IPS-18c (cell line): ENCODE data around the gene KLF16.

Experiments used
- H3K4me3 ChIP-seq: 2 replicates; pipeline ENCODE4 v1.7.0; 2013; ENCODE audit warnings: low read depth, mild to moderate bottlenecking, low read length, moderate library complexity; ENCODE audit not compliant: insufficient read depth
- H3K9me3 ChIP-seq: one replicate; pipeline ENCODE4 v1.6.1; 2013; ENCODE audit warnings: mild to moderate bottlenecking, low read length, moderate library complexity; ENCODE audit not compliant: control insufficient read depth, insufficient read depth

Gene KLF16

GRCh38 chr19:1860821-1861598, 2.4 kb downstream of the KLF16 start:
- Histone ChIP-seq H3K9me3 (no peaks in the 10 kb centered on the region), H3K4me3 (peak overlapping the region; percentile 69)

GRCh38 chr19:1860042-1860775, 3.2 kb downstream of the KLF16 start:
- Histone ChIP-seq H3K9me3 (no peaks in the 10 kb centered on the region), H3K4me3 (peak overlapping the region; percentile 69)

- no peaks in the 10 kb centered on the region for H3K9me3 ChIP-seq
- peak overlapping the region; percentile 34 for H3K4me3 ChIP-seq
Observed at GRCh38 chr19:1859331-1859781, 4.0 kb downstream of the KLF16 start.

- no peaks in the 10 kb centered on the region for H3K9me3 ChIP-seq
- peak overlapping the region; percentile 34; the same call in 1 of the 2 replicates for H3K4me3 ChIP-seq
Observed at GRCh38 chr19:1858412-1859081, 4.8 kb downstream of the KLF16 start.

GRCh38 chr19:1857648-1858326, 5.6 kb downstream of the KLF16 start:
- Histone ChIP-seq H3K9me3 (no peaks in the 10 kb centered on the region), H3K4me3 (peak overlapping the region; percentile 57)

- Histone ChIP-seq H3K9me3 (no peaks in the 10 kb centered on the region), H3K4me3 (peak overlapping the region; percentile 57)
Observed at GRCh38 chr19:1856698-1857603, 6.4 kb downstream of the KLF16 start.

- no peaks in the 10 kb centered on the region for H3K9me3 ChIP-seq
- H3K4me3 ChIP-seq: peak overlapping the region; percentile 57
Observed at GRCh38 chr19:1856345-1856697, 7.1 kb downstream of the KLF16 start.

- no peak overlapping the region; the same call in none of the 2 replicates for H3K4me3 ChIP-seq
- H3K9me3 ChIP-seq: no peaks in the 10 kb centered on the region
Observed at GRCh38 chr19:1855828-1856255, 7.5 kb downstream of the KLF16 start.

GRCh38 chr19:1855040-1855827, 8.1 kb downstream of the KLF16 start:
- Histone ChIP-seq H3K4me3 (peak overlapping the region; percentile 39), H3K9me3 (no peaks in the 10 kb centered on the region)

GRCh38 chr19:1854542-1855039, 8.8 kb downstream of the KLF16 start:
- no peaks in the 10 kb centered on the region for H3K9me3 ChIP-seq
- H3K4me3 ChIP-seq: no peak overlapping the region

- Histone ChIP-seq H3K9me3 (no peaks in the 10 kb centered on the region), H3K4me3 (no peak overlapping the region)
Observed at GRCh38 chr19:1854039-1854541, 9.3 kb downstream of the KLF16 start.

- Histone ChIP-seq H3K4me3 (no peak overlapping the region), H3K9me3 (no peaks in the 10 kb centered on the region)
Observed at GRCh38 chr19:1853295-1854038, 9.9 kb downstream of the KLF16 start.

GRCh38 chr19:1852581-1853128, 10.7 kb downstream of the KLF16 start:
- no peak overlapping the region for H3K4me3 ChIP-seq

GRCh38 chr19:1851654-1852580, 11.5 kb downstream of the KLF16 start:
- H3K4me3 ChIP-seq: no peak overlapping the region

More at GRCh38 chr19:1852581-1853128, 10.7 kb downstream of the KLF16 start:
- no peaks in the 10 kb centered on the region for H3K9me3 ChIP-seq

More at GRCh38 chr19:1851654-1852580, 11.5 kb downstream of the KLF16 start:
- H3K9me3 ChIP-seq: no peaks in the 10 kb centered on the region
